Measurements from ENCODE around the gene ADGRF1. TPM values are rescaled to one million over a fixed set of nuclear protein-coding genes. Genes with fewer than 3 reads are reported as not detected.
"Not testable (repeated sequence)": the region's sequence is repeated elsewhere in the genome, so short reads cannot be mapped to it uniquely, and the experiment has no call there.

The ADGRF1 gene
- total RNA-seq, 4 donors from 2014 or later = not detected

DNA sequence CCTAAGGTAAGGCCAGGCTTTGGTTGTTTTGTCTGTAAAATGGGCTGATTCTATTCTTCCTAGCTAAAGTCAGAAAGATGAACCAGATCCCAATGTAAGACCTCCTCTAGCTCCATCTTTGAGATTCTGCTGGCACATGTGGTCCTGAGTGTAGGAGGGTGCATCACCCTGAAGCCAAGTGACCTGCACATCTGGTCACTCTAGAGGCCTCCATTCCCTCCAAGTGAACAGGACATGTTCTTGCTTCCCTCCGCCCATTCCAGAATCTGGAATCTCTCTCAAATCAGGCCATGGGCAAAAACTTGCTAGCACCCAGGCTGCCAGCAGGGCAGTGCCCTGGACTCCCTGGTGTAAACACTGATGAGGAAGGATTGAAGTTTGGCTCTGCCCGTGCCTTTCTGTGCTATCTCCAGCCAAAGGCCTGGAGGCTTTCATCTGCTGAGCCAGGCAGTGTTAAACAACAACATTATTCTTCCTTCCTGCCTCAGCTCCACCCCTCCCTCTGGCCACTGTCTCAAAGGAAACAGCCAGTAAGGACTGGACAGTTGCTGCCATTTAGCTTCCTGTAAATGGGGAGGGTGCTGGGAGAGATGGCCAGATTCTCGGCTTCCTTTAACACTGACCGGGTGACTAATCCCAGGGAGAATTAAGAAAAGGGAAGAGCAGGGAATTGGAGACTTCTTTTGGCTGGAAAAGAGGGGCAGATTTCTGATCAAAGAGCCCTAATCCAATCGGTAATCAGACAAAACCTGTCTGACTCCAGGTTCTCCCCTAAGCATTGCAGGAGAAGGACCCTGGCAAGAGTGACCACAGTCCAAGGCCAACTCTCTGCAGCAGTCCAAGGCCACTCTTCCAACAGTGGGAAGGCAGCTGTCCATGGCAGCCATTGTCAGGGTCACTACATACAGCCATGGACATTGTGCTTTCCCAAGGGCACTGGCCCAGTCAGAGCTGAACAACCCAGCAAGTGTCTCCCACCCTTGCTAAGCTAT is 19.5 kb upstream of the ADGRF1 start:
- Histone ChIP-seq H3K27ac (no peak overlapping the region), H3K36me3 (no peaks in the 10 kb centered on the region), H3K9me3 (peaks cover 0 to 9% (median 0%) of the 10 kb centered on the region in 4 donors)

DNA sequence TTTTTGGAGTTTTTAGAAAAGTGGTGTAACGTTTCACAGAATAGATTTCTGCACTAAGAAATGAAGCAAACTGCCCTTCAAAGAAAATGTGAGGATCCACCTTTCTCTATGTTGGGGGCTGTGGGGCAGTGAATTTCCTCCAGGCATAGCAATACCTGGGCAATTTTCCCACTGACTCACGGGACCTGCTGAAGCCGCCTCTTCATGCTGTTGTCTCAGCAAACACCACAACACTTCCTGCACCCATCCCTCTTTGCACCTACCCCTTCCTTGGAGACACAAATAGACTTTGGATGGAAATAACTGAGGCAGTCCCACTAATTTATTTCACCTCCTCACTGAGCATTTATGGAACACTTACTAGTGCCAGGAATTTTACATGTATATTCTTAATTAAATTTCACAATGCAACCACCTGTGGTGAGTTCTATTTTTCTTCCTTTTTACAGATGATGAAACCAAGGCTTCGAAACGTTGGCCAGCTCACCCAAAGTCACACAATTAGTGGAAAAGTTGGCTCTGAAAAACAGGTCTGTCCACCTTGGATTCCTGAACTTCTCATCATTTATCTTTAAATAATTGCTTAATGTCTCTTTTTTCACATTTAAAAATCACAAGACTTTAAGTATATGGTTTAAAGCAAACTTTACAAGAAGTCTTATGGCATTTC is 17.2 kb upstream of the ADGRF1 start:
- H3K27ac ChIP-seq = no peak overlapping the region
- 80% methylated on average over 5 of the region's 5 CpGs for WGBS, 2 donors
- no peak for DNase-seq (ENCODE audit: low spot score in 2 of 2)
- H3K9me3 ChIP-seq = peaks cover 0 to 9% (median 0%) of the 10 kb centered on the region in 4 donors
- TF ChIP-seq, protein P1, sequence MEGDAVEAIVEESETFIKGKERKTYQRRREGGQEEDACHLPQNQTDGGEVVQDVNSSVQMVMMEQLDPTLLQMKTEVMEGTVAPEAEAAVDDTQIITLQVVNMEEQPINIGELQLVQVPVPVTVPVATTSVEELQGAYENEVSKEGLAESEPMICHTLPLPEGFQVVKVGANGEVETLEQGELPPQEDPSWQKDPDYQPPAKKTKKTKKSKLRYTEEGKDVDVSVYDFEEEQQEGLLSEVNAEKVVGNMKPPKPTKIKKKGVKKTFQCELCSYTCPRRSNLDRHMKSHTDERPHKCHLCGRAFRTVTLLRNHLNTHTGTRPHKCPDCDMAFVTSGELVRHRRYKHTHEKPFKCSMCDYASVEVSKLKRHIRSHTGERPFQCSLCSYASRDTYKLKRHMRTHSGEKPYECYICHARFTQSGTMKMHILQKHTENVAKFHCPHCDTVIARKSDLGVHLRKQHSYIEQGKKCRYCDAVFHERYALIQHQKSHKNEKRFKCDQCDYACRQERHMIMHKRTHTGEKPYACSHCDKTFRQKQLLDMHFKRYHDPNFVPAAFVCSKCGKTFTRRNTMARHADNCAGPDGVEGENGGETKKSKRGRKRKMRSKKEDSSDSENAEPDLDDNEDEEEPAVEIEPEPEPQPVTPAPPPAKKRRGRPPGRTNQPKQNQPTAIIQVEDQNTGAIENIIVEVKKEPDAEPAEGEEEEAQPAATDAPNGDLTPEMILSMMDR (IDR thresholded peaks at IDR 0.05) = no peak
- TF ChIP-seq POLR2A (IDR thresholded peaks at IDR 0.05) (no peak), EP300 (IDR thresholded peaks at IDR 0.05) (no peak)
- no peaks in the 10 kb centered on the region for H3K27me3 ChIP-seq
- peaks cover 0 to 3% (median 0%) of the 10 kb centered on the region in 4 donors for H3K4me1 ChIP-seq
- H3K4me3 ChIP-seq = no peak overlapping the region
- H3K36me3 ChIP-seq = no peaks in the 10 kb centered on the region

More for the DNA sequence above, 19.5 kb upstream of the ADGRF1 start:
- no peak overlapping the region for H3K4me3 ChIP-seq
- WGBS, 2 donors = 45 to 51% methylated on average over 5 of the region's 5 CpGs
- TF ChIP-seq, protein P1 (IDR thresholded peaks at IDR 0.05) = no peak
- TF ChIP-seq POLR2A (IDR thresholded peaks at IDR 0.05) = no peak
- TF ChIP-seq EP300 (IDR thresholded peaks at IDR 0.05) = no peak
- H3K4me1 ChIP-seq = peaks cover 0 to 3% (median 0%) of the 10 kb centered on the region in 4 donors
- no peak for DNase-seq (ENCODE audit: low spot score in 2 of 2)
- H3K27me3 ChIP-seq = no peaks in the 10 kb centered on the region

DNA sequence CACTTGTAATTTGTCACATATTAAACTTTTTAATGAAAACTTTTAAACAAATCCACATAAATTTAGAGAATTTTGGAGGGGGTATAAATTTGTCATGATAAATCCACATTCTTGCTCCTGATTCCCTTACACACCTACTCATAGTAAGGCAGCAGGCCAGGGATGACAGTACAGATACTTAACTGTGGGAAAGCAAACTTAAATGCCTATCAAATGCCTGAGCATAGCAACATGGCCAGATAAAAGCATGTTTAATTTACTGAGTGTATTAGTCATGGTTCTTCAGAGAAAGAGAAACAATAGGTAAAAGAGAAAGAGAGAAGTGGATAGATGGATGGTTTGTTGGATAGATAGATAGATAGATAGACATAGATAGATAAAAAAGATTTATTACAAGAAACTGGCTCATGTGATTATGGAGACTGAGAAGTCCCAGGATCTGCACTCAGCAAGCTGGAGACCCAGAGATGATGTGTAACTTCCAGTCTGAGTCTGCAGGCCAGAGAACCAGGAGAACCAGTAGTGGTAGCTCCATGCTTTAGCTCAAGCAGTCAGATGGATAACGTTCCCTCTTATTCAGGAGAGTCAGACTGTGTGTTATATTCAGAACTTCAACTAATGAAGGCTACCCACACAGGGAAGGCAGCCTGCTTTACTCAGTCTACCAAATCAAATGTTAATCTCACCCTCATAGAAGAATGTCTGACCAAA is 15.9 kb upstream of the ADGRF1 start:
- peaks cover 0 to 3% (median 0%) of the 10 kb centered on the region in 4 donors for H3K4me1 ChIP-seq
- 94 to 95% methylated on average over 1 of the region's 1 CpG for WGBS, 2 donors
- no peak for DNase-seq (ENCODE audit: low spot score in 2 of 2)

DNA sequence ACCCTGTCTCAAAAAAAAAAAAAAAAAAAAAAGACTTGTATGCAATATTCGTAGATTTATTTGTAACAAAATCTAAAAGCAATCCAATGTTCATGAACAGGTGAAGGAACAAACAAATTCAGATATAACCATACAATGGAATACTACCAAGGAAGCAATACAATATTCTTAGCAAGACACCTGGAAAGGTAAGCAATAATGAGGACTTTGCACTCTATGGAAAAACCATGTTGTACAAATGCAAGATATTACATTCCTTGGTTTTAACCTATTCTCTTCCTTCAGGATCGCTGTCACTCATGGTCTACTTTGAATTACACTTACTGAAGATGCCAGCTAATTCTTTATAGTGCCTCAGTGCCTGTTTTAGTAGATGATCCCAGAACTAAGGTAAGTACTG is 14.7 kb upstream of the ADGRF1 start:
- Histone ChIP-seq H3K27ac (no peak overlapping the region), H3K4me1 (peaks cover 0 to 3% (median 0%) of the 10 kb centered on the region in 4 donors), H3K4me3 (no peak overlapping the region), H3K9me3 (no peaks in the 10 kb centered on the region), H3K36me3 (no peaks in the 10 kb centered on the region), H3K27me3 (no peaks in the 10 kb centered on the region)
- DNase-seq (ENCODE audit: low spot score in 2 of 2) = no peak
- TF ChIP-seq EP300 (IDR thresholded peaks at IDR 0.05) = no peak
- whole genome bisulfite sequencing, 2 donors = 93% methylated on average over 2 of the region's 2 CpGs

More for the DNA sequence above, 15.9 kb upstream of the ADGRF1 start:
- Histone ChIP-seq H3K36me3 (no peaks in the 10 kb centered on the region), H3K27me3 (no peaks in the 10 kb centered on the region), H3K27ac (no peak overlapping the region), H3K9me3 (peaks cover 0 to 2% (median 0%) of the 10 kb centered on the region in 4 donors), H3K4me3 (no peak overlapping the region)
- TF ChIP-seq EP300 (IDR thresholded peaks at IDR 0.05) = no peak
- TF ChIP-seq POLR2A (IDR thresholded peaks at IDR 0.05) = no peak
- TF ChIP-seq, protein P1 (IDR thresholded peaks at IDR 0.05) = no peak

DNA sequence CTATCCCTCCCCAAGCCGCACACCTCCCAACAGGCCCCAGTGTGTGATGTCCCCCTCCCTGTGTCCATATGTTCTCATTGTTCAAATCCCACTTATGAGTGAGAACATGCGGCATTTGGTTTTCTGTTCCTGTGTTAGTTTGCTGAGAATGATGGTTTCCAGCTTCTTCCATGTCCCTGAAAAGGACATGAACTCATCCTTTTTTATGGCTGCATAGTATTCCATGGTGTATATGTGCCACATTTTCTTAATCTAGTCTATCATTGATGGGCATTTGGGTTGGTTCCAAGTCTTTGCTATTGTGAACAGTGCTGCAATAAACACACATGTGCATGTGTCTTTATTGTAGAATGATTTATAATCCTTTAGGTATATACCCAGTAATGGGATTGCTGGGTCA is 12.2 kb upstream of the ADGRF1 start:
- not testable (repeated sequence) for H3K4me1 ChIP-seq; H3K36me3 ChIP-seq; H3K4me3 ChIP-seq; DNase-seq (ENCODE audit: low spot score in 2 of 2); H3K9me3 ChIP-seq; H3K27ac ChIP-seq; H3K27me3 ChIP-seq
- WGBS, 2 donors = 98 to 100% methylated on average over 2 of the region's 2 CpGs

All from tibial nerve (tissue), 4 donors.